Mucosa of descending colon (tissue), 3 donors: ENCODE data around the gene LAMTOR2. TPM values are rescaled to one million over a fixed set of nuclear protein-coding genes. Genes with fewer than 3 reads are reported as not detected.
"Not testable (repeated sequence)": the region's sequence is repeated elsewhere in the genome, so short reads cannot be mapped to it uniquely, and the experiment has no call there.

ENCODE experiments used
- ATAC-seq: fragments of 200-7000 bp; cut with Tn5 transposase; one replicate; pipeline ENCODE4 v1.9.1; 2020; ENCODE audit warnings: mild to moderate bottlenecking, moderate library complexity
- DNase-seq, 3 donors: peaks; one replicate each; pipeline ENCODE4 v3.0.0-alpha.2; 2020
- H3K36me3 ChIP-seq: fragments of 200-600 bp; one replicate; pipeline ENCODE4 v1.8.0; 2021; ENCODE audit warnings: low read depth, mild to moderate bottlenecking
- H3K4me1 ChIP-seq: fragments of 200-600 bp; one replicate; pipeline ENCODE4 v1.8.0; 2021; ENCODE audit warnings: low read depth, mild to moderate bottlenecking
- H3K4me3 ChIP-seq: fragments of 200-600 bp; one replicate; pipeline ENCODE4 v1.8.0; 2021; ENCODE audit warnings: mild to moderate bottlenecking
- H3K9me3 ChIP-seq: fragments of 200-600 bp; one replicate; pipeline ENCODE4 v1.8.0; 2021; ENCODE audit warnings: mild to moderate bottlenecking
- CTCF ChIP-seq: fragments of 200-600 bp; IDR thresholded peaks from one replicate; pipeline ENCODE4 v1.8.0; 2022; ENCODE audit warnings: antibody characterized with exemption, mild to moderate bottlenecking
- intact Hi-C, 2 donors: fragments of 100-400 bp; cut with DNase I in 1 of 2; cut with micrococcal nuclease in 1 of 2; formaldehyde crosslinking; loops; one replicate each; pipeline versions ENCODE4 v1.11.0 to v1.11.1; 2022; cut with DNase I, micrococcal nuclease
- total RNA-seq, 3 donors: library from RNA; stranded (reverse); fragmentation: NEBNext Ultra II Directional in 2 of 3; extraction: Animal tissue kit (Norgen Biotek cat#: 25700) in 2 of 3; gene quantifications; one replicate each; pipeline versions ENCODE4 v1.2.1 to v1.2.4, GENCODE V29; 2021 to 2023
- donor health status: DM: no; HTN: no; CAD: no; lungs with moderate emphysema.
- donor health status: DM: no; HTN: no; CAD: no.
- donor health status: DM: no; HTN: yes; CAD: no.

Gene LAMTOR2
- total RNA-seq, 3 donors from 2014 or later = 49.8 to 73.4 (median 60.7) TPM

GRCh38 chr1:156021954-156022353 lies 32.6 kb upstream of the LAMTOR2 start:
- Histone ChIP-seq H3K36me3 (no peaks in the 10 kb centered on the region), H3K9me3 (no peaks in the 10 kb centered on the region), H3K4me1 (peaks cover 9% of the 10 kb centered on the region), H3K4me3 (no peak overlapping the region)
- TF ChIP-seq CTCF = no peak
- ATAC-seq = no peak
- DNase-seq = no peak
- intact Hi-C loops = no loop called here

GRCh38 chr1:156024801-156025200 lies 29.8 kb upstream of the LAMTOR2 start:
- H3K4me1 ChIP-seq = peaks cover 5% of the 10 kb centered on the region

GRCh38 chr1:156025876-156026275 lies 28.7 kb upstream of the LAMTOR2 start:
- Histone ChIP-seq H3K4me3 (no peak overlapping the region), H3K9me3 (no peaks in the 10 kb centered on the region), H3K36me3 (no peaks in the 10 kb centered on the region), H3K4me1 (no peaks in the 10 kb centered on the region)
- peak; percentile 40 for TF ChIP-seq CTCF
- intact Hi-C loops = no loop called here
- ATAC-seq = peak; percentile 93
- DNase-seq = peak in 2 of 3 donors; percentile 37 to 57

More at GRCh38 chr1:156024801-156025200, 29.8 kb upstream of the LAMTOR2 start:
- no peak for ATAC-seq
- no peak overlapping the region for H3K4me3 ChIP-seq
- no peaks in the 10 kb centered on the region for H3K9me3 ChIP-seq
- intact Hi-C loops = no loop called here
- no peaks in the 10 kb centered on the region for H3K36me3 ChIP-seq
- no peak for TF ChIP-seq CTCF
- DNase-seq = no peak

GRCh38 chr1:156026588-156026987 lies 28.0 kb upstream of the LAMTOR2 start:
- Histone ChIP-seq H3K9me3 (no peaks in the 10 kb centered on the region), H3K4me1 (no peaks in the 10 kb centered on the region), H3K4me3 (no peak overlapping the region), H3K36me3 (no peaks in the 10 kb centered on the region)
- intact Hi-C loops = no loop called here
- ATAC-seq = no peak
- no peak for DNase-seq
- no peak for TF ChIP-seq CTCF

GRCh38 chr1:156033011-156033410 lies 21.6 kb upstream of the LAMTOR2 start:
- no peak overlapping the region for H3K4me3 ChIP-seq
- no peaks in the 10 kb centered on the region for H3K9me3 ChIP-seq
- H3K4me1 ChIP-seq = no peaks in the 10 kb centered on the region
- H3K36me3 ChIP-seq = peaks cover 3% of the 10 kb centered on the region
- no peak for TF ChIP-seq CTCF
- ATAC-seq (no peak), DNase-seq (no peak)
- intact Hi-C loops = no loop called here

GRCh38 chr1:156034991-156035390 lies 19.6 kb upstream of the LAMTOR2 start:
- H3K4me3 ChIP-seq, H3K4me1 ChIP-seq, intact Hi-C loops, H3K36me3 ChIP-seq, H3K9me3 ChIP-seq, ATAC-seq, DNase-seq: not testable (repeated sequence)
